Activated CD8-positive, alpha-beta memory T cell treated with anti-CD3 and anti-CD28 coated beads for 1 hour (primary cell): ENCODE data around the gene TRPM3.

ENCODE experiments used
- DNase-seq, 2 donors: peaks; one replicate each; pipeline ENCODE4 v3.0.0-alpha.2; 2020; ENCODE audit warnings: low read depth in 1 of 2; ENCODE audit errors: extremely low read depth in 1 of 2

TRPM3 gene

DNA sequence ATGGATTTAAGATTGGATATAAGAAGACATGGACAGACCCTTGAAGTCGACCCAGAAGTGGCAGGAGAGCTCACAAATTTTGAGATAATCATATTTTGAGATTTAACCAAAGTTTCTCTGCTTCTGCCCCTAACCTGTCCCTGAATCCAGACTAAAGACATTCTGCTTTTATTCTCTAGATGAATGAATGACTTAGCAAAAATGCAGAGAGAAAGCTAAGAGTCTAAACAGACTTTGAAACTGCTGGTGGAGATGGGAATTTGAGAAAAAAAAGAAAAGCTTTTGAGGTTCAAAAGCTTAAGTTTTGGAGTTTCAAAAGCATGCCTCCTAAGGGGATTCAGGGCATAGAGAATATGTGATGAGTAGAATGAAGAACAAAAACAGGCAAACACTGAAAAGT, 621.8 kb downstream of the TRPM3 start:
- no peak for DNase-seq

DNA sequence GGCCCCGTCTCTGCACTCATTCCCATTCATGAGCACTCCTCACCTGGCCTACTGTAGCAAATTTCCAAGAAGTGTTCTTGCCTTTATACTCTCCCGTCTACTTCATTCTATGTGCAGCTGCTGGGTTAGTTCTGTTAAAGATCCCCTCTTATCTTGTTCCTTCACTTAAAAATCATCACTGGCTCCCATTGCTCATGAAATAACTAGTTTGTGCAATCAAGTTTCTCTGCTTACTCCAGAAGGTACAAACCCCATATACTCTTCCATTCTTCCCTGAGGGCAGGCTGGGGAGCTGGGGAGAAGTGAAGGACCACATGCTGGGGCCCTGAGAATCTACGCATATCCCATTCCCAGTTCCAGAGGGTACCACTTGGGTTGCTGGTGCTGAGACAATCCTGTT, 622.6 kb downstream of the TRPM3 start:
- DNase-seq, result no peak

DNA sequence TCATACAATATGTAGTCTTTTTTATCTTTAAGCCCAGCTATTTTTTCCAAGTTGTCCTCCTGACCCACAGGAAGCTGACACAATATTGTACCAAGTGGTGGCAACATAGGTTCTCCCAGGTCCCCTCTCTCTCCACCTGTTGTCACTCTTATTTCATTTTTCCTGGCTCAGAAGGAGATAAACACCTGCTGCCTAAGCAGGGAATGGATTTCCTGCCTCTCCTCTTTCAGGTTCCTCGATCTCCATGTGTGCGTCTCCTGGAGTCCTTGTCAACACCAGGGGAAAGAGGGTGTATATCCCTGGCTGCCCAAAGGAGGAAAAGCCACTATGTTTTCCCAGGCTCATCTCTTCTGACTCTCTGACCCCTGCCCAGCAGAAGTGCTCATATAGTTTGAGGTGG, 625.2 kb downstream of the TRPM3 start:
- DNase-seq, result no peak

DNA sequence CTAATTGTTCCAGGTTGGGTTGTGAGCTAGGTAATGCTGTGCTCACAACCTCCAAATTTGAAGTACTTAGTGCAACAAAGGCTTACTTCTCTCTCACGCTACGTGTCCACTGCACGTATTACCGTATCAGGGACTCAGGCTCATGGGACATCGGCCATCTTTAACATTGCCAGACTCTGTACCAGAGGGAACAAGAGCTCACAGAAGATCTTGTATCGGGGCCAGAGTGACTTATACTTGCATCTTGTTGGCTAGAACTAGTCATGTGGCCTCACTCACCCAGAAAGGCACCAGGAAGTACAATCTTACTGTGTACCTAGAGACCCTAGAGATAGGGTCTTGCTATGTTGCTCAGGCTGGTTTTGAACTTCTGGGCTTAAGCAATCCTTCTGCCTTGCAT, 625.9 kb downstream of the TRPM3 start:
- DNase-seq, result no peak

DNA sequence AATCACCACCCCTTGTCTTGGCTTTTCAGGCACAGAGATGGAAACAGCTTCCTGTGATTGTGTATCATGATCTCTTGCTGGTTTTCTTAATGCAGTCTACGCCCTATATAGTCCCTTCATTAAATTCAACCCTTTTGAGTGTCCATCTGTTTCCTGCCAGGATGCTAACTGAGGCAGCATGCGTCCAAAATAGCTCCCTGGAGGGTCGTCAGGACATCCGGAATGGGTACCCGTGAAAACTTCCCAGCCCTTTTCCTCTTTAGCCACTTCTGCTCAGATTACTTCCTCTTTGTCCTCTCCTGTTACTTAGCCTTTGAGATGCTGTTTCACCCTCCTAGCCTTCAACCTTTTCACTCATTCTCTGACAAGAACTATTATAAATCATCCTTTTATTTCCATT, 627.2 kb downstream of the TRPM3 start:
- no peak for DNase-seq

DNA sequence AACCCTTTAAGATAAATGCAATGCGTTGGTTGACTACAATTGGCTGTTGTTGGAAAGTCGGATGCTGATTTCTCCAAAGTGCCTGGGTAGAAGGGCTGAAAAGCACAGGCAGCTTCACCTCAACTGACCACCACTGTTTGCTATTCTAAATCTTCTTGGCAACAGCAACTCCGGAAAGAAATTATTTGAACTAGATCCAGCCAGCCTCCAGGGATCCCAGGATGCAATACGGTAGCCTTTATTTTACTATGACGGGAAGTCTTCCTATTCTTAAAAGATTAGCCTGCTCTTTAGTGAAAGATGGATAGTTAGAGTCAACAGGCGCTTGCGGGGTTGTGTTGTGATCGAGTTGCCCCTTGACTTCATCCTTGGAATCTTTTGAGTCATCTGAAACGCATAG, 628.4 kb downstream of the TRPM3 start:
- no peak for DNase-seq

DNA sequence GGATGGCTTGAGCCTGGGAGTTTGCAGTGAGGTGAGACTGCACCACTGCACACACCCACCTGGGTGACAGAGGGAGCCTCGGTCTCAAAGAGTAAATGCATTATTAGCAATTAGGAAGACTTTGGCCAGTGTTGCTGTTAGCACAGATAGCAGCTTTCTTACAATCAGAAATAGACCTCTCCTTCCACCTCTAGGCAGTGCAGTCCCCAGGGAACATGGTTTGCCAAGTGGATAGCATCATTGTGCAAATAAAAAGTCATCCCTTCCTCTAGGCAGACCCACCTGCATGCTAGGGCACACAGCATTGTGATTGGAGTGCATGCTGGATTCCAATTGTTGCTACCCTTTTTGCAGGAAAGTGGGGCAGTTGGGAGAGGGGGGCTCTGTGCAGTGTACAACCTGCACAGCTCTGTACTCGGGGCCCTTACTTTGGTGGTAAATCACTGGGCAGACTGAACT, 629.1 kb downstream of the TRPM3 start:
- DNase-seq, result no peak

DNA sequence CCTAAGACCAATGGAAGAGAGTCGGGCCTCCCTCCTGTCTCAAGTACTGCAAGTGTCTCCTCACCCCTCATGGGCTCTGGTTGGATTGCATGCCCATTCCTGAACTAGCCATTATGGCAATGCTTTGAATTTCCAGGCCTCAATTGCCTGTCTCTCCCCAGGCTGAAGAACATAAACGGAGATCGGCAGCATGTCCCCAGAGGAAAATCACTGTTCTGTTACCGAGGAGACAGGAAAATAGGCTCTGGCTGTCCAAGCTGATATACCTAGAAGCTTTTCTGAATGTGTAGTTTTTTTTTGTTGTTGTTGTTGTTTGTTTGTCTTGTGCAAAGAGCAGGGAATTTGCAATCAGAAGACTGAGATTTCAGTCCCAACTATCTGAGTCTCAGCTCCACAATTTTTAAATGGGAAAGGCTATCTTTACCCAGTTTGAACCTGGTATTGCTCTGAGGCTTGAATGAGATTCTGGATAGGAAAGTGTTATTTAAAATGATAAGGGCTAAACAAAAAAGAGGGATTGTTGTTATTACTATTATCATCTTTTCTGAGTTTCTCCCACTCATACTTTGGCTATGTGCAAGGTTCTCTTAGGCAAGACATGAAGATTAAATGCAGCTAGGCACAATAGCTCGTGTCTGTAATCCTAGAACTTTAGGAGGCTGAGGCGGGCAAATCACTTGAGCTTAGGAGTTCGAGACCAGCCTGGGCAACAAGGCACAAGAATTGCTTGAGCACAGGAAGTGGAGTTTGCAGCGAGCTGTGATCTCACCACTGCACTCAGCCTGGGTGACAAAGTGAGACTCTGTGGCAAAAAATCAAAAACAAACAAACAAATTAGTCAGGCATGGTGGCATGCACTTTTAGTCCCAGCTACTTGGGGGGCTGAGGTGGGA, 629.7 kb downstream of the TRPM3 start:
- DNase-seq, result no peak

DNA sequence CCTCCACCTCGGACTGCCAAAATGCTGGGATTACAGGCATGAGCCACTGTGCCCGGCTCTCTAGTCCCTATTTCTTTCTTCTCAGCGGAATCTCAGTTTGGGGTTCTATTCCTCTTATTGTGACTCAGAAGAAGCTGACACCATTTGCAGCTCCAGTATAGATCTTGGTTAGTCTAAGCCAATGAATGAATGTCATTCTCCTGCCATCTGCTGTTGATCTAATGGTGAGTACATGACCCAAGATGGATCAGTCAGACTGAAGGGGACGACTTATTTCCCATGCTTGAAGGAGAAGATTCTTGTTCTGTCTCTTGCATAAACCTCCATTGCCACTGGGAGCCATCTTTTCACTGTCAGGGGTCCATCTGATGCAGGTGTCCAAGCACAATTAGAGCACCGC, 630.9 kb downstream of the TRPM3 start:
- DNase-seq, result no peak

DNA sequence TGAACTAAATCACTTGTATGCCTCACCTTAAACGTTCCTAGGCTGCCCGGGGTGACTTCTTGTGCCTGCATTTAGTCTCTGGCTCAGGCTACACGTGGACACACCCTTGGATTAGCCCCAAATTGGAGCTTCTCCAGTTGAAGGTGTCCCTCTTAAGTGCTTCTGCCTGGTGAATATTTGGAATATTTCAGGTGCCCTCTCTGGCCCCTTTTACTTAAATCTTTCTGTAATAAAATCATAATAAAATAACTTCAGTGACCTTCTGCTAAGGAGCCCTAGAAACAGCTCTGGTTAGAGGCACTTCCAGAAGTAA, 632.7 kb downstream of the TRPM3 start:
- DNase-seq, result no peak

DNA sequence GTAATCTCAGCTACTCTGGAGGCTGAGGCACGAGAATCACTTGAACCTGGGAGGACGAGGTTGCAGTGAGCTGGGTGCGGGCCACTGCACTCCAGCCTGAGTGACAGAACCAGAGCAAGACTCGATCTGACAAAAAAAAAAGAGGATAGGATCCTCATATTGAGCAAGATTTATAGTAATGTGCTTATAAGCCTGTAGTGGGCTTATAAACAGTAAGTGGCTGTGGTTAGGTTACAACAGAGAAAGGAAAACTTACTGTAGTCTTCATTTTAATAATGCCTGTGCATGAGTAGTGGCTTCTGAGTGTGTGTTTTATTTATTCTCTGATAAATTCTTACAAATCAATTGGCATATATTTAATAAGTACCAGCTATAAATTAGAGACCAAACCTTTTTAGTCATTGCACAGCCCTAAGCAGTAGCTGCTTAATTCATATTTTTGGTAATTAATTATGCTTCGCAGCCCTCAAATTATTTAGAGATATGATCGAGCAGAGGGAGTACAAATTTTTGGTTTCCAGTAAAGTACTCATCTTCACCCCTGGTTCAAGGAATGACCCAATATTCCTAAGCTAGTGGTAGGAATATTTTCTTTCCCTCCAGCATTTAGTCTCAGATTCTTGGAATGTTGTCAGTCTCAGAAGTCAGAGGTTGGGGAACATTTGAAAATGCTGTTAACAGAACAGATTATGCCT, 633.2 kb downstream of the TRPM3 start:
- no peak for DNase-seq

DNA sequence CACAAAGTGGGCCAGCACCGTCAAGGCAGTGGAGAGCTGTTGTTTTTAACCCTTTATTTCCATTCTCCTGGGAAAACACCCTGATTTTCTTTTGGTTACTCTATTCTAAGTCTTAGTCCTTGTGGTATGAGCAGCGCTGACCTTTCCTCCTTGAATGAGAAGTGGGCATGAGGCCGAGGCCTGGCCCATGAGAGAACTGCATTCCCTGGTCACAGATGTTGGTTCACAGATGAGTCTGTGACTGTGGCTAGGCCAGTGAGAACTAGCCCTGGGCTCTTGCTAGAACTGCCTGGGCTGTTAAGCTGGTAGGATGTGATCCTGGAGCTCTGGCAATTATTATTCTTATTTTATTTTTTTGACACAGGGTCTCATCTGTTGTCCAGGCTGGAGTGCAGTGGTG, 635.3 kb downstream of the TRPM3 start:
- DNase-seq, result no peak

DNA sequence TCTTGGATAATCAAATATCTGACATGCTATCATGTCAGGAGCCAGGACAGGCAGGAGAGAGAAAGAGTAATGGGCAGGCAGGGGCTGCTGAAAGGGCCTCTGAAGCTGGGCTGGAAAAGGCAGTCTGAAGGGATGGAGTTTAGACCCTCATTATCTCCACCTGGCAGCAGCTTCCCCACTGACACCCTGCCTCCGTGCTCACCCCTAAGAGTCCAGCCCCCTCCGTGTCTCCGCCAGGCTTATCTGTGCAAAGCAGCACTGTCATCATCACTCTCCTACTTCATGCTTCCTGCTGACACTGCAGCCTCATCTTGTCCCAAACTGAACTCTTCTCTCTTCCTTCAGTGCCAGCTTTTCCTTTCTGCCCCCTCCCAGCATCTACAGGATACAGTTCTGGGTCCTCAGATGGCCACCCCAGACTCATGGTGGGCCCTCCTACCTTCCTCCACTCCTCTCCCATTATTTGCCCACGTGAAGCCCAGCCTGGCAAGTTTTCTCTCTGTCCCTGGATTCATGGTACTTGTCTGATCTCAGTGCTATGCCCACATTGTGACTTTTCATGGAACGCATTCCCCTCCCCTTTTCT, 636.1 kb downstream of the TRPM3 start:
- DNase-seq, result no peak

DNA sequence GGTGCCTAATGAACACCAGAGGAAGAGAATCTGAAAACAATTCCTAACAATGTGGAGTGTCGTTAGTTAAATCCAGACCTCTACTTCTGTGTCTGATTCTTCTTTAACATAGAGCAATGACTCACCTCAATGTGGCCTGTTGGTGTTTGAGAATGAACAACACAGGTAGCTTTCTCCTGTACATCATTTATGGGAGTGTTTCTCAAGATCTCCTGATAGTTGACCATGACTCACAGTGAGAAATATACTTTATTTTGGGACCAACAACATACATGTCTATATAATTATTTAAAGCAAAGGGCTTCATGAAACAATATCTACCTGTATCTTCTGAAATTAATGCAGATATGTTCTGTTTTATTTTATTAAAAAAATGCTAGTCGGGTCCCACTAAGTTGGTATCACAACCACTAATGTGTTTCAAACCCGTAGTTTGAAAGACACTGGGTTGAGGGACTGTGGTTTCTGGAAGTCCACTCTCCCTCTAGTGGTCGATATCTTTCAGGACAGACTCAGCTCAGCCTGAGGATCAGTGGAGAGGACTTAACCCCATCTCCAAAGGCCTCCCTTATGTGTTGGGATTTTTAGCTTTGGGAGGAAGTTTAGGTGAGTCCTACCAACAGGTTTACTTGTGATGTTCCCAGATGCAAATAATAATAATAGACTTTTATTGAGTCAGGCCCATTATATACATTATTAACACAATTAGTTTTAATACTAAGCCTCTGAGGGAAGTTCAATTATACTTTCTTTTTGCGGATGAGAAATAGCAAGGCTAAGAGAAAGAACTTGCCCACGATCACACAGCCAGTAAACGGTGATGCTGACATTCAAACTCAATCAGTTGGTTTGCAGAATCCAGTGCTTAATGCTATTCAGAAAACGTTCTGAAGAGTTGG, 636.9 kb downstream of the TRPM3 start:
- no peak for DNase-seq

DNA sequence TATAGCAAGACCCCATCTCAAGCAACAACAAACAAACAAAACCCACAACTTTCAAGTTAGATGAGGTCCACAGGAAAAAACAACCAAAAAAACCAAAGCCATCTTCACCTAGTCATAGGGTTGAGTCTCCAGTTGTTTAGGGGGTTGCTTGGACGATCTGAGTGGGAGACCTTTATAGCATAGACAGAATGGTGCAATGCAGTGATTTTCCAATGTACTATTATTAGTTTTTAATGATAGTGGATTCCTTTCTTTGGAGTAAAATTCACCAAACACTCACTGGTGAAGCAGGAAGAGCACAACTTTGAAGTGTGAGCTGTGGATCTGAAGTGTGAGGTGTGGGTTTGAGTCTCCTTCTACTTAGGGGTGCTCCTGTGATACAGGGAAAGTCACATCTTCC, 640.0 kb downstream of the TRPM3 start:
- no peak for DNase-seq

DNA sequence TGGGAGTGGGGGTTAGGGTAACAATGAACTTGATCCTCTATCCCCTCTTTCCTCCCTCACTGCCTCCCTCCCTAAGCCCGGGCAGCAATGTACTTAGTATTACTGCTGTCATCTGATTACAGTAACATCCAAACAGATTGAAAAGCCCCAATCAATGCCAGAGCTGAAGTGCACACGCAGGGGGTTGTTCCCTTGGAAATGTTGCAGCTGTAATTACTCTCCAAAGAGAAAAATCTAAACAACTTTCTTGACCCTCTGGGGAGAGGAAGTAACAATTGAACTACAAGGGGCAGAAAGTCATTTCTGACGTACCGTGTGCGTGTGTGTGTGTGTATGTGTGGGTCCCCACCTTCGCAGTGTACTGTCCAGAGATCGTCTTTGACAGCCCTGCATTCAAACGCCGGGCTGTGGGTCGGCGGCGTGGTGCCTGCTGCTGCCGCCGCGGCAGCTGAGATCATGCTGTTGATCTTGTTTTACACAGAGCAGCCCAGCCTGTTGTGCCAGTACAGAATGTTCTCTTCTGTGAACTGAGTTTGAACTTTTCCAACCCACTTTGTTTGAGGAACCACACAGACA, 640.9 kb downstream of the TRPM3 start:
- no peak for DNase-seq

DNA sequence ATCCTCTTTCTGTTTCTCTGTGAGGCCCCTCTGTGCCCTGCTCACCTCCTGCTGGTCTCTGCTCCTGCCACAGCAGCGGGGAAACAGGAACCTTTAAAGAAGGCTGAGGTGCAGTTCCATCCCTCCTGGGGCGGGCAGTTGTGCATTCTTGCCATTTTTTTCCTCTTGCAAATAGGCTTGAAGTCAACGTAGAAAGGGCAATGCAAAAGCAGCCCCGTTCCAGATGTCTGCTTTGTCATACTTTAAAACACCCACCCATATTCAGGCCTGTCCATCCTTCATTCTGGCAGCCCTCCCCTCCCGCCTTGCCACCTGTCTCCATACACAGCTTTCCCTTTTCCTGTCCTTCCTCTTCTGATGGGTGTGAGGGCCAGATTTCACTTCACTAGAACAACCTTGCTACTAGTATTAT, 641.5 kb downstream of the TRPM3 start:
- no peak for DNase-seq
